GM12872 (cell line): Measurements from ENCODE around the gene TMCC3.

Source experiments
- CTCF ChIP-seq: IDR thresholded peaks from 3 replicates; pipeline ENCODE4 v1.5.1; 2011; ENCODE audit warnings: low read depth, mild to moderate bottlenecking, low read length, moderate library complexity; ENCODE audit not compliant: insufficient read depth

Gene TMCC3

GRCh38 chr12:94544355-94544754 lies 106.0 kb downstream of the TMCC3 start:
- TF ChIP-seq CTCF, result no peak

DNA sequence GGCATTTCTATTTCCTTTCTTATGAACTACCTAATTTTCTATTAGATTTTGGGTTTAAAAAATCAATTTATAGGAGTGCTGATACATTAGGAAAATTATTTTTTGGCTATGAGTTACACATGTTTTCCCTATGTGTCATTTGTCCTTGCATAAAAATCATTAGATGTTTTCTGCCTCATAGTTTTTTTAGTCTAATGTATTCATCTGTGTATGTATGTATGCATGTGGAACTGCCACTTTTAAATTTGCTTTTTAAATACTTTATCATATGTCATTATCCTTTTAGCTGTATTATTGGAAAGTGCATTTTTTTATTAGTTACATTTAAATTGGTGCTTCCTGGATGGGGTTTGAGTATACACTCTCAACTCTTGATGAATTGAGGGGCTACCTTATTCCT lies 112.0 kb downstream of the TMCC3 start:
- TF ChIP-seq CTCF, result no peak

DNA sequence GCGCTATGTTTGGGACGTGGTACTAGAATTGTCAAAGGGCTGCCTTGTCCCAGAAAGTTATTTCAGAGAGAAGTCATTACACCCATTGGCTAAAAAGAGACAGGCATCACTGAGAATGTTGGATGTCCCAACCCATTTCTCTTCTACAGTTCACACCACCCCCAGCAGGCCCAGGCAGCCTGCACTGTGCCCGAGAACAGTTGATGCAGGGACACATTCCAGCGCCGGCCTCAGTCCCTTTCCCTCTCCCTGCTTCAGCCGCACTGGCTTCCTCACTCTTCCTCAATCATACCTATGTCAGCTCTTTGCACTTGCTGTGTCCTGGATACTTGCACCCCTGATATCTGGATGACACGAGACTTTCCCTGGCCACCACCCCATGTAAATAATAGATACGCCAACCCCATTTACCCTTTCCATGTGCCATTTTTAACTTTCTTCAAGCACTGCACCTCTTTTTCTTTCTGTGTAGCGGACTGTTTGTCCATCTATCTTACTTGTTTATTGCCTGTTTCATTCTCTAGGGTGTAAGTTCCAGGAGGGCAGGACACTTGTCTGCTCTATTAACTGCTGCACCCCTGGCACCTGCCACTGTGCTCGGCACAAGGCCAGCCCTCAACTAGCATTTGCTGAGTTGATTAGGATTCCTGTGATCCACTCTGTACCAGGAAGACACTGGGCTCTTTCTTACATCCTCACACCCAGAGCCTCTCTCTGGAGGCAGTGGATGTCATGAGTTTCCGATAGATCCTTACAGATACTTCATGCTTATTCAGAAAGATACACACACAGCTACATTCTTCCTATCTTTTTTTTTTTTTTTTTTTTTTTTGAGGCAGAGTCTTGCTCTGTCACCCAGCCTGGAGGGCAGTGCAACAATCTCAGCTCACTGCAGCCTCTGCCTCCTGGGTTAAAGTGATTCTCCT lies 114.1 kb downstream of the TMCC3 start:
- TF ChIP-seq CTCF, result no peak

DNA sequence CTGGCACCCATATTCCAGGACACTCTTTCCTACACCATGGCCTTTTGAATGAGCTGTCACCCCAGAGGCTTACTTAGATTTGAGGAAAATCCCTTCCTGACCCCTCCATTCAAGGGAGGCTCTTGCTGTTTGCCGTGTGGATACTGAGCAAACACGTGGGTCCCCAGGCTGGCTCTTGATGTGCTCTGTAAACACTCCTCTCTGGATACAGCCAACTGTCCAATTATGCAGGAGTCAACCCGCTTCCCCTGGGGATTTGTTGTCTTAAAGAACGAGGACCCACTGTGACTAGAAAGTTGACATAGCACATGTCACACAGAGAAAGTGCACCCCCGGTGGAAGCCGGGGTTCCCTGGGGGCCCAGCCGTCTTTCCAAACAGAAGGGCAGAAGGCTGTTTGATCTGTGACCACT lies 114.8 kb downstream of the TMCC3 start:
- TF ChIP-seq CTCF, result no peak

- no peak for TF ChIP-seq CTCF
Measured at GRCh38 chr12:94534774-94535509, 115.4 kb downstream of the TMCC3 start.

DNA sequence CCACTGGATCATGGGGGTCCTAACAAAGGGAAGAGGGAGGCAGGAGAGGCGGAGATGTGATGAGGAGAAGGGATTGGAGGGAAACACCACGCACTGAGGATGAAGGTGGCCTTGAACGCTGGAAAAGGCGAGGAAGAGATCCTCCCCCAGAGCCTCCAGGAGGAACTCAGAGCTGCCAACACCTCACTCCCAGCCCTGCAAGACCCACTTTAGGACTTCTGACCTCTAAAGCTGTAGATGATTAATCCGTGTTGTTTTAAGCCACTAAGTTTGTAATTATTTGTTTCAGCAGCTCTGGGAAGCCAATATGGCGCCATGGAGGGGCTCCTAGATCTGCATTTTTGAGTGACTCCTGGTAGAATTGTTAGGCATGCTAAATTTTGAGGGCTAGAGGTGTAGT lies 116.1 kb downstream of the TMCC3 start:
- TF ChIP-seq CTCF, result no peak
